Caco-2 (cell line): Measurements from ENCODE around the gene CLSTN2. TPM values are rescaled to one million over a fixed set of nuclear protein-coding genes. Genes with fewer than 3 reads are reported as not detected.

ENCODE experiments used
- BruUV-seq: library from RNA; stranded (reverse); fragments of 400-500 nt; replicated peaks from 2 replicates; lab custom pipeline; 2021; lab: Mats Ljungman, UMichigan
- CTCF ChIA-PET: fragments of 300-600 bp; sonication (Branson Sonifier 250); formaldehyde crosslinking; loops from one replicate; lab custom pipeline; 2022; ENCODE audit warnings: antibody characterized with exemption; lab: Charles Lee
- POLR2A ChIA-PET: fragments of 300-600 bp; sonication (Branson Sonifier 250); formaldehyde crosslinking; loops from one replicate; lab custom pipeline; 2022; ENCODE audit warnings: antibody characterized with exemption; lab: Charles Lee
- DNase-seq, 2 experiments: peaks; one replicate each; pipeline versions ENCODE4 v3.0.0 to v3.0.0-alpha.2; 2020 to 2022
- H3K27me3 ChIP-seq: replicated peaks from 2 replicates; pipeline ENCODE4 v1.6.0; 2011; ENCODE audit warnings: low read length; ENCODE audit not compliant: control insufficient read depth, insufficient read depth
- H3K36me3 ChIP-seq: 2 replicates; pipeline ENCODE4 v1.5.1; 2011; ENCODE audit warnings: low read length; ENCODE audit not compliant: control insufficient read depth, insufficient read depth
- H3K4me1 ChIP-seq: fragments of 250-450 bp; sonication (Bioruptor Pico); 2 replicates; pipeline ENCODE4 v1.5.1; 2020; ENCODE audit warnings: mild to moderate bottlenecking
- H3K4me3 ChIP-seq: 2 replicates; pipeline ENCODE4 v1.5.1; 2011; ENCODE audit warnings: low read depth, mild to moderate bottlenecking, control low read depth, low read length
- H3K9me3 ChIP-seq: fragments of 250-450 bp; sonication (Bioruptor Pico); 2 replicates; pipeline ENCODE4 v1.5.1; 2020; ENCODE audit warnings: mild to moderate bottlenecking, moderate library complexity
- H3K27ac Mint-ChIP-seq: one replicate; pipeline ENCODE4 v1.8.0; 2022; ENCODE audit warnings: mixed read lengths; ENCODE audit not compliant: unreplicated experiment
- H3K27me3 Mint-ChIP-seq: one replicate; pipeline ENCODE4 v1.8.0; 2022; ENCODE audit warnings: mixed read lengths; ENCODE audit not compliant: insufficient read depth, unreplicated experiment
- H3K36me3 Mint-ChIP-seq: one replicate; pipeline ENCODE4 v1.8.0; 2022; ENCODE audit warnings: mild to moderate bottlenecking, mixed read lengths; ENCODE audit not compliant: insufficient read depth, unreplicated experiment
- H3K4me1 Mint-ChIP-seq: one replicate; pipeline ENCODE4 v1.8.0; 2022; ENCODE audit warnings: low read depth, mixed read lengths; ENCODE audit not compliant: unreplicated experiment
- H3K4me3 Mint-ChIP-seq: one replicate; pipeline ENCODE4 v1.8.0; 2022; ENCODE audit warnings: mild to moderate bottlenecking, moderate library complexity, mixed read lengths; ENCODE audit not compliant: unreplicated experiment
- H3K9me3 Mint-ChIP-seq: one replicate; pipeline ENCODE4 v1.8.0; 2022; ENCODE audit warnings: mixed read lengths; ENCODE audit not compliant: unreplicated experiment
- intact Hi-C: fragments of 100-400 bp; cut with micrococcal nuclease; formaldehyde crosslinking; loops from one replicate; pipeline ENCODE4 v1.10.0; 2022; ENCODE audit not compliant: unreplicated experiment
- total RNA-seq: library from RNA; stranded (reverse); gene quantifications from 2 replicates; pipeline ENCODE4 v1.2.3, GENCODE V29; 2022
- TF ChIP-seq, protein P1 (sequence below), 2 experiments: fragments of 200-600 bp in 1 of 2; IDR thresholded peaks; 1 replicate in 1 of 2; 2 replicates in 1 of 2; pipeline versions ENCODE4 v1.5.1 to v1.8.0; 2011 to 2022; ENCODE audit warnings: antibody characterized with exemption in 1 of 2, control low read depth in 1 of 2, inconsistent platforms in 1 of 2, low read depth in 1 of 2, low read length in 1 of 2, mild to moderate bottlenecking in 1 of 2, moderate library complexity in 1 of 2; ENCODE audit not compliant: insufficient read depth in 1 of 2, severe bottlenecking in 1 of 2, unreplicated experiment in 1 of 2

CLSTN2 gene
- total RNA-seq, 1 experiment from 2014 or later, result 26.1 TPM

- intact Hi-C loops, result no loop called here
- Mint-ChIP-seq H3K4me1 (no peaks in the 10 kb centered on the region), H3K4me3 (no peak overlapping the region), H3K9me3 (no peaks in the 10 kb centered on the region), H3K36me3 (no peaks in the 10 kb centered on the region), H3K27me3 (peaks cover 15% of the 10 kb centered on the region), H3K27ac (no peak overlapping the region)
- CTCF ChIA-PET, result no interaction called here
- TF ChIP-seq, protein P1, sequence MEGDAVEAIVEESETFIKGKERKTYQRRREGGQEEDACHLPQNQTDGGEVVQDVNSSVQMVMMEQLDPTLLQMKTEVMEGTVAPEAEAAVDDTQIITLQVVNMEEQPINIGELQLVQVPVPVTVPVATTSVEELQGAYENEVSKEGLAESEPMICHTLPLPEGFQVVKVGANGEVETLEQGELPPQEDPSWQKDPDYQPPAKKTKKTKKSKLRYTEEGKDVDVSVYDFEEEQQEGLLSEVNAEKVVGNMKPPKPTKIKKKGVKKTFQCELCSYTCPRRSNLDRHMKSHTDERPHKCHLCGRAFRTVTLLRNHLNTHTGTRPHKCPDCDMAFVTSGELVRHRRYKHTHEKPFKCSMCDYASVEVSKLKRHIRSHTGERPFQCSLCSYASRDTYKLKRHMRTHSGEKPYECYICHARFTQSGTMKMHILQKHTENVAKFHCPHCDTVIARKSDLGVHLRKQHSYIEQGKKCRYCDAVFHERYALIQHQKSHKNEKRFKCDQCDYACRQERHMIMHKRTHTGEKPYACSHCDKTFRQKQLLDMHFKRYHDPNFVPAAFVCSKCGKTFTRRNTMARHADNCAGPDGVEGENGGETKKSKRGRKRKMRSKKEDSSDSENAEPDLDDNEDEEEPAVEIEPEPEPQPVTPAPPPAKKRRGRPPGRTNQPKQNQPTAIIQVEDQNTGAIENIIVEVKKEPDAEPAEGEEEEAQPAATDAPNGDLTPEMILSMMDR (IDR thresholded peaks at IDR 0.05; ENCODE audit: insufficient read depth in 1 of 2, low read depth in 1 of 2, low read length in 1 of 2, severe bottlenecking in 1 of 2, unreplicated experiment in 1 of 2), result no peak
- BruUV-seq, result no TSS peak
- H3K4me1 ChIP-seq, result no peaks in the 10 kb centered on the region
- no peak overlapping the region for H3K4me3 ChIP-seq
- no peaks in the 10 kb centered on the region for H3K27me3 ChIP-seq
- POLR2A ChIA-PET, result no interaction called here
- no peaks in the 10 kb centered on the region for H3K36me3 ChIP-seq
- no peaks in the 10 kb centered on the region for H3K9me3 ChIP-seq
- DNase-seq, result no peak
These were observed 653.6 kb downstream of the CLSTN2 start for GRCh38 chr3:140588558-140588957.

DNA sequence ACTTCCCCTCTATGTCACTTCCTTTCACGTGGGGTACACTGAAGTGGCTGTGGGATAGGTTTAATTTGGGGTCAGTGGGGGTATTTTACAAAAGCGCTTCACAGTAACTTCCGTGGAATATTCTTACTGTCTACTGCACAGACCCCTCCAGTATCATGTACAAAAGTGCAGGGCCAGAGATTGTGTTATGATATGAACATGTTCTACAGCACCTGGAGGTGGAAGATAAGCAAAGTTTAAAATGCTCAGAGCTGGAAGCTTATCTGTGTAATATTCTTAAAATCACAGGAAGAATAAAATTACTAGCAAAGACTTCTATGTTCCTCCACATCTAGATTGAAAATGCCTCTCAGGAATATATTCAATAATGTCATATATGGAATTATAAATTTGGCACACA is 658.8 kb downstream of the CLSTN2 start:
- H3K4me1 Mint-ChIP-seq, result no peaks in the 10 kb centered on the region
- no TSS peak for BruUV-seq
- no peak overlapping the region for H3K4me3 Mint-ChIP-seq
- H3K36me3 Mint-ChIP-seq, result no peaks in the 10 kb centered on the region
- no peak overlapping the region for H3K27ac Mint-ChIP-seq
- H3K4me3 ChIP-seq, result no peak overlapping the region
- no peaks in the 10 kb centered on the region for H3K4me1 ChIP-seq
- peaks cover 8% of the 10 kb centered on the region for H3K27me3 Mint-ChIP-seq
- no peaks in the 10 kb centered on the region for H3K27me3 ChIP-seq
- H3K36me3 ChIP-seq, result no peaks in the 10 kb centered on the region
- ChIA-PET CTCF (no interaction called here), POLR2A (no interaction called here)
- H3K9me3 Mint-ChIP-seq, result no peaks in the 10 kb centered on the region
- no peak for DNase-seq
- intact Hi-C loops, result no loop called here
- TF ChIP-seq, protein P1 (IDR thresholded peaks at IDR 0.05; ENCODE audit: insufficient read depth in 1 of 2, low read depth in 1 of 2, low read length in 1 of 2, severe bottlenecking in 1 of 2, unreplicated experiment in 1 of 2), result no peak
- H3K9me3 ChIP-seq, result no peaks in the 10 kb centered on the region

DNA sequence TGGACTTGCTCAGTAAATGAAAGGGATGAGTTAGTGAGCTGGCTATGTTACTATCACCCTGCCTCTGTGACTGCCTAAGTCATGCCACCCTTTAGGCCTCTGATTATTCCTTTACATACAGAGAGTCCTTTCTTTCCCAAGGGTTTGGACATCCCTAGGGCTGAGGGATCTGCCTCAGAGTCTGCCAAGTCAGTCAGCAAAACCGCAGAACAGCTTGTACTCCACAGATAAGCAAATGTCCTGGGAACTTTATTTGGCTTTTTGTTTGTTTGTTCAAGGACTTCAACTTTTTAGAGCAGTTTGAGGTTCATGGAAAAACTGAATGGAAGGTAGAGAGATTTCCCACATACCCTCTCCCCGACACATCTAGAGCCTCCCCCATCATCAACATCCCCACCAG is 660.3 kb downstream of the CLSTN2 start:
- Histone ChIP-seq H3K27me3 (no peaks in the 10 kb centered on the region), H3K9me3 (no peaks in the 10 kb centered on the region), H3K4me1 (no peaks in the 10 kb centered on the region), H3K4me3 (no peak overlapping the region), H3K36me3 (no peaks in the 10 kb centered on the region)
- BruUV-seq, result no TSS peak
- TF ChIP-seq, protein P1 (IDR thresholded peaks at IDR 0.05; ENCODE audit: insufficient read depth in 1 of 2, low read depth in 1 of 2, low read length in 1 of 2, severe bottlenecking in 1 of 2, unreplicated experiment in 1 of 2), result no peak
- Mint-ChIP-seq H3K9me3 (no peaks in the 10 kb centered on the region), H3K27me3 (peaks cover 8% of the 10 kb centered on the region), H3K4me1 (no peaks in the 10 kb centered on the region), H3K27ac (no peak overlapping the region), H3K36me3 (no peaks in the 10 kb centered on the region), H3K4me3 (no peak overlapping the region)
- DNase-seq, result no peak
- intact Hi-C loops, result no loop called here
- POLR2A ChIA-PET, result no interaction called here
- CTCF ChIA-PET, result no interaction called here
